Activated CD8-positive, alpha-beta T cell treated with anti-CD3 and anti-CD28 coated beads for 36 hours (primary cell): ENCODE results near the gene HIBADH. TPM values are rescaled to one million over a fixed set of nuclear protein-coding genes. Genes with fewer than 3 reads are reported as not detected.

Source experiments
- ATAC-seq: fragments of 200-7000 bp; cut with Tn5 transposase; one replicate; pipeline ENCODE4 v1.10.0; 2021; ENCODE audit warnings: mild to moderate bottlenecking, moderate library complexity
- CTCF ChIA-PET: fragments of 350-600 bp; sonication (Branson Sonifier 250); formaldehyde crosslinking; loops from one replicate; lab custom pipeline; 2021; ENCODE audit warnings: antibody characterized with exemption; lab: Charles Lee
- POLR2A ChIA-PET: fragments of 350-600 bp; sonication (Branson Sonifier 250); formaldehyde crosslinking; loops from one replicate; lab custom pipeline; 2021; ENCODE audit warnings: antibody characterized with exemption; lab: Charles Lee
- DNase-seq: peaks from one replicate; pipeline ENCODE4 v3.0.0-alpha.2; 2020
- H3K27ac Mint-ChIP-seq: one replicate; pipeline ENCODE4 v1.8.0; 2021; ENCODE audit warnings: mild to moderate bottlenecking, mixed read lengths
- H3K27me3 Mint-ChIP-seq: one replicate; pipeline ENCODE4 v1.8.0; 2021; ENCODE audit warnings: mixed read lengths
- H3K36me3 Mint-ChIP-seq: one replicate; pipeline ENCODE4 v1.8.0; 2021; ENCODE audit warnings: low read depth, mixed read lengths
- H3K4me1 Mint-ChIP-seq: one replicate; pipeline ENCODE4 v1.8.0; 2021; ENCODE audit warnings: low read depth, mixed read lengths
- H3K4me3 Mint-ChIP-seq: one replicate; pipeline ENCODE4 v1.8.0; 2021; ENCODE audit warnings: mild to moderate bottlenecking, moderate library complexity, mixed read lengths
- H3K9me3 Mint-ChIP-seq: one replicate; pipeline ENCODE4 v1.8.0; 2021; ENCODE audit warnings: mixed read lengths
- CTCF ChIP-seq: fragments of 200-600 bp; IDR thresholded peaks from one replicate; pipeline ENCODE4 v1.8.0; 2022; ENCODE audit warnings: antibody characterized with exemption, mild to moderate bottlenecking
- intact Hi-C: fragments of 100-400 bp; cut with micrococcal nuclease; formaldehyde crosslinking; loops from one replicate; pipeline ENCODE4 v1.10.0; 2022
- total RNA-seq, 2 experiments: library from RNA; stranded (reverse); gene quantifications; one replicate each; pipeline ENCODE4 v1.2.3, GENCODE V29; 2021

The HIBADH gene
- total RNA-seq, 2 experiments from 2014 or later: 20.7 to 20.9 TPM

GRCh38 chr7:27705200-27705594 is 42.5 kb upstream of the HIBADH start:
- no peak for TF ChIP-seq CTCF
- Mint-ChIP-seq H3K4me1 (no peaks in the 10 kb centered on the region), H3K36me3 (no peaks in the 10 kb centered on the region), H3K27me3 (peaks cover 7% of the 10 kb centered on the region), H3K27ac (no peak overlapping the region), H3K4me3 (no peak overlapping the region), H3K9me3 (no peaks in the 10 kb centered on the region)
- no peak for ATAC-seq
- intact Hi-C loops: no loop called here
- ChIA-PET CTCF (interaction anchor here (1.0 kb wide), 1 partner anchor 70 kb away, joined by 3 read pairs; no protein-coding TSS in a partner anchor), POLR2A (no interaction called here)
- DNase-seq: no peak

DNA sequence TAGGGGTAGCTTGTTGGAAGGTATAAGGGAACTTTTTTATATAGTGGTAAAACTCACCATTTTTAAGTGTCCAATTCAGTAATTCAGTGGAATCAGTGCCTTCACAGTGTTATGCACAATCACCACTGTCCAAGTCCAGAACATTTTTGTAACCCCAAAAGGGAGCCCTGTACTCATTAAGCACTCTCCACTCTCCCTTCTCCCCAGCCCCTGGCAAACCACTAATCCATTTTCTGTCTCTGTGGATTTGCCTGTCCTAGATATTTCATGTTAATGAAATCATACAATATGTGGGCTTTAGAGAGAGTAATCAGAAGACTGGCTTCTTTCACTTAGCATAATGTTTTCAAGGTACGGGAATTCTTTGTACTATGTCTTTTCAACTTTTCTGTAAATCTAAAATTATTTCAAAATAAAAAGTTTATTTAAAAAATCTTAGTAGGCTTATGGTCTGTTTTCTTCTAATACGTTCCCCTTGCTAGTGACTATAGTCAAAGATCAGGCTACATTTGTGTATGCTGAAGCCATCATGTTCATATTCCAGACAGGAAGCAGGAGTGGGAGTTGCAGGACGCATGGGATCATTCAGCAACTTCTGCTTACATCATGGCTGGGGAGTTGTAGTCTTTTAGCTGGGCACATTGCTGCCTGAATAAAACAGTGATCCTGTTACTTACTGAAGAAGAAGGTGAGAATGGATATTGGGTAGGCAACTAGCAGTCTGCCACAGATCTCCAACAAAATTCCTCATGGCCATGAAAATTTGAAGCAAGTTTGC is 41.9 kb upstream of the HIBADH start:
- H3K9me3 Mint-ChIP-seq: no peaks in the 10 kb centered on the region
- peaks cover 7% of the 10 kb centered on the region for H3K27me3 Mint-ChIP-seq
- no peak overlapping the region for H3K27ac Mint-ChIP-seq
- ATAC-seq (no peak), DNase-seq (no peak)
- intact Hi-C loops: no loop called here
- H3K4me3 Mint-ChIP-seq: no peak overlapping the region
- ChIA-PET POLR2A (no interaction called here), CTCF (interaction anchor here (1.0 kb wide), 1 partner anchor 70 kb away, joined by 3 read pairs; no protein-coding TSS in a partner anchor)
- no peaks in the 10 kb centered on the region for H3K4me1 Mint-ChIP-seq
- TF ChIP-seq CTCF: no peak
- no peaks in the 10 kb centered on the region for H3K36me3 Mint-ChIP-seq

- TF ChIP-seq CTCF: no peak
- ATAC-seq (no peak), DNase-seq (no peak)
- Mint-ChIP-seq H3K36me3 (no peaks in the 10 kb centered on the region), H3K27me3 (peaks cover 7% of the 10 kb centered on the region), H3K4me3 (no peak overlapping the region), H3K9me3 (no peaks in the 10 kb centered on the region), H3K27ac (no peak overlapping the region), H3K4me1 (no peaks in the 10 kb centered on the region)
- intact Hi-C loops: no loop called here
- ChIA-PET POLR2A (no interaction called here), CTCF (no interaction called here)
Measured at GRCh38 chr7:27703181-27703580, 40.5 kb upstream of the HIBADH start.

DNA sequence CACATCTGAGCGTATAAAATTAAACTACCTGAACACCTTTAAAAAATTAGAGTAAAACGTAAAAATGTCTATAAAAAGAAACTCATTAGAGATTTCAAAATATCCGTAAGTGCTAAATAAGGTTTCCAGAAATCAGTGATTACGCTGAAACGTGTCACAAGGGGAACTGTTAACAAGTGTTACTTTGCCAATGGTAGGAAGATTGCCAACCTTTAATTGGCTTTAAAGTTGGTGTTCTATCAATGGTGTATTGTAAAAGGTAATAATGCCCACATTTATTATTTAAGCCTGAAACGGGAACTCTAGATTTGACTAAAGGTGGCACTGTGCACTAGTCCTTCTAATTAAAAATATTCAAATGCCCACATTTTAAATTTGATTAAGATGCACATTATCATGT is 37.8 kb upstream of the HIBADH start:
- Mint-ChIP-seq H3K27me3 (peaks cover 7% of the 10 kb centered on the region), H3K36me3 (no peaks in the 10 kb centered on the region), H3K4me3 (no peak overlapping the region), H3K4me1 (peaks cover 3% of the 10 kb centered on the region), H3K27ac (no peak overlapping the region), H3K9me3 (no peaks in the 10 kb centered on the region)
- CTCF ChIA-PET: interaction anchor here (0.8 to 1.0 kb wide), 2 partner anchors 14 to 220 kb away, joined by 3 read pairs; no protein-coding TSS in a partner anchor
- no peak for TF ChIP-seq CTCF
- ATAC-seq: no peak
- POLR2A ChIA-PET: no interaction called here
- no peak for DNase-seq
- intact Hi-C loops: no loop called here

DNA sequence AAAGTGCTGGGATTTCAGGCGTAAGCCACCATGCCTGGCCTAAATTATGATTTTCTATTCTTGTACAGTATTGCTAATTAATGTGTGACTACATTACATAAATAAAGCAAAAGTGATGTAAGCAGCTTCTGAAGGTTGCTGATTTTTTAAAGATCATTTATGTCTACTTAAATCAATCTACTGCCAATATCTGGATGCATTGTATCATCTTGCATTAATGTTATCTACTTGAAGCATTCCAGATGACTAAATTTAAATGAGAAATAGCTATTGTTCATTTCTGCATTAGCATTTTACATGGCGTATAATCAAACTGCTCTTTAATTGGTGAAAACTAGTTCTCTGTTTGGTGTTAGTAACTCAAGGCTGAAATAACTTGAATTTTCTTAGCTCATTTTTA is 37.1 kb upstream of the HIBADH start:
- POLR2A ChIA-PET: no interaction called here
- Mint-ChIP-seq H3K27me3 (peaks cover 6% of the 10 kb centered on the region), H3K27ac (no peak overlapping the region), H3K4me1 (peaks cover 3% of the 10 kb centered on the region), H3K4me3 (no peak overlapping the region), H3K36me3 (no peaks in the 10 kb centered on the region), H3K9me3 (no peaks in the 10 kb centered on the region)
- intact Hi-C loops: no loop called here
- no peak for DNase-seq
- no peak for ATAC-seq
- no peak for TF ChIP-seq CTCF
- CTCF ChIA-PET: interaction anchor here (1.0 kb wide), 1 partner anchor 221 kb away, joined by 3 read pairs; no protein-coding TSS in a partner anchor
